Stimulated activated CD8-positive, alpha-beta memory T cell treated with anti-CD3 and anti-CD28 coated beads, Interleukin-2, amount 100 ng/mL, for 48 hours (primary cell): ENCODE results near the gene SCYL2.
A peak's percentile ranks its signal among the peaks of the same experiment; 100 is the strongest.
"Not testable (repeated sequence)": the region's sequence is repeated elsewhere in the genome, so short reads cannot be mapped to it uniquely, and the experiment has no call there.

Experiments used
- DNase-seq, 2 donors: peaks; one replicate each; pipeline ENCODE4 v3.0.0-alpha.2; 2020; ENCODE audit warnings: low read depth in 2 of 2

SCYL2 gene

GRCh38 chr12:100266835-100267602 lies at the start of gene SCYL2, which contains the start of gene DEPDC4:
Gene SCYL2 (plus strand): TSS chr12:100267177. CDS start chr12:100282971, 15,794 bp downstream.
Gene DEPDC4 (minus strand): TSS chr12:100267079. CDS start chr12:100267076, 3 bp downstream.
- peak; percentile 83 for DNase-seq

- no peak for DNase-seq
Measured at GRCh38 chr12:100219328-100220109, 47.5 kb upstream of the SCYL2 start.

GRCh38 chr12:100221523-100221922 lies 45.5 kb upstream of the SCYL2 start:
- no peak for DNase-seq

GRCh38 chr12:100222173-100222572 lies 44.8 kb upstream of the SCYL2 start:
- DNase-seq = not testable (repeated sequence)

GRCh38 chr12:100225491-100225890 lies 41.5 kb upstream of the SCYL2 start:
- no peak for DNase-seq

- no peak for DNase-seq
Measured at GRCh38 chr12:100229036-100229635, 37.8 kb upstream of the SCYL2 start.

GRCh38 chr12:100229876-100230275 lies 37.1 kb upstream of the SCYL2 start:
- no peak for DNase-seq

- not testable (repeated sequence) for DNase-seq
Measured at GRCh38 chr12:100231873-100232272, 35.1 kb upstream of the SCYL2 start.

- DNase-seq = no peak
Measured at GRCh38 chr12:100234166-100234565, 32.8 kb upstream of the SCYL2 start.

GRCh38 chr12:100234591-100235304 lies 32.2 kb upstream of the SCYL2 start:
- DNase-seq = no peak

GRCh38 chr12:100238801-100239200 lies 28.2 kb upstream of the SCYL2 start:
- no peak for DNase-seq

- no peak for DNase-seq
Measured at GRCh38 chr12:100239589-100239988, 27.4 kb upstream of the SCYL2 start.

GRCh38 chr12:100243137-100243536 lies 23.8 kb upstream of the SCYL2 start:
- no peak for DNase-seq

- DNase-seq = no peak
Measured at GRCh38 chr12:100247765-100248164, 19.2 kb upstream of the SCYL2 start.

- no peak for DNase-seq
Measured at GRCh38 chr12:100248886-100249285, 18.1 kb upstream of the SCYL2 start.

- DNase-seq = no peak
Measured at GRCh38 chr12:100249941-100250340, 17.0 kb upstream of the SCYL2 start.

GRCh38 chr12:100251917-100252316 lies 15.1 kb upstream of the SCYL2 start:
- no peak for DNase-seq

GRCh38 chr12:100253437-100253836 lies 13.5 kb upstream of the SCYL2 start:
- no peak for DNase-seq

- no peak for DNase-seq
Measured at GRCh38 chr12:100254876-100255275, 12.1 kb upstream of the SCYL2 start.

GRCh38 chr12:100258127-100258526 lies 8.8 kb upstream of the SCYL2 start:
- DNase-seq = no peak

- DNase-seq = no peak
Measured at GRCh38 chr12:100263131-100263530, 3.8 kb upstream of the SCYL2 start.

- not testable (repeated sequence) for DNase-seq
Measured at GRCh38 chr12:100265107-100265506, 1.9 kb upstream of the SCYL2 start.
